Measurements from ENCODE around the gene ATXN7L1. TPM values are rescaled to one million over a fixed set of nuclear protein-coding genes. Genes with fewer than 3 reads are reported as not detected.

The ATXN7L1 gene
- total and polyA plus RNA-seq, 2 of the 8 experiments (the other 6 are each of a cell fraction or from before 2014, with no cell fraction given), result 14.3 to 34.0 TPM

DNA sequence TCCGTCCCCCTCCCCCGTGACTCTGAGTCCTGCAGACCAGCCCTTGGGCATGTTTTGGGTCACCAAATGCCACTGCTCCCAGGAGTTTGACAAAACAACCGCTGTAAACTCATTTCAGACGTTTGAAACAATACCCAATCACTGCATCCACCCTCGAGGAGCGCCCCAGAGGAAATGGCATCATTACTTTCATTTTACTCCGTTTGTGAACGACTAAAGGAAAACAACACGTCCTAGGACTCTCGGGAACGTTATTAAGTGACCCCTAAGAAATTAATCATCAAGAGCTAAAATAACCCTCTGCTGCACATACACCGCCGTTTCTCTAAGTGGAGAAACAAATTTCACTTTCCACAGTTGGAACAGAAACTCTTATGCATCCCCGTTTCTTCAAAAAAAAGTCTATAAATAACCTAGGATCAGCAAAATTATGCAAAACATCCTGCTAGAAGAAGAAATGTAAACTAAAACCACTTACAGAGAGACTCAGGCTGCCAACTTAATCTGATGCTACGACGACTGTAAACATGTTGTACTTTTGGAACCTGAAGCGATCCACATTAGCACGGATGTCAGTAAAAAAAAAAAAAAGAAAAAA is 185.2 kb downstream of the ATXN7L1 start (continued):
- no peak for TF ChIP-seq ATF2 (IDR thresholded peaks at IDR 0.05; ENCODE audit: low read length)
- no peak for TF ChIP-seq CBX5 (IDR thresholded peaks at IDR 0.05; ENCODE audit: low read depth, low read length)
- no peak for TF ChIP-seq SIRT6 (IDR thresholded peaks at IDR 0.05; ENCODE audit: low read length)
- no peak for TF ChIP-seq HDAC2 (IDR thresholded peaks at IDR 0.05; ENCODE audit: borderline replicate concordance in 1 of 2, low read depth in 2 of 2, low read length in 2 of 2)
- TF ChIP-seq ZNF274 (IDR thresholded peaks at IDR 0.05; ENCODE audit: borderline replicate concordance, extremely low read depth, low read length), result no peak
- TF ChIP-seq SP2 (IDR thresholded peaks at IDR 0.05; ENCODE audit: low read length), result no peak
- TF ChIP-seq CREB1 (IDR thresholded peaks at IDR 0.05), result no peak
- no peak for TF ChIP-seq TBP (IDR thresholded peaks at IDR 0.05; ENCODE audit: low read depth, low read length)
- no peak for TF ChIP-seq YY1 (IDR thresholded peaks at IDR 0.05; ENCODE audit: low read depth, low read length)

Data from H1 (cell line).